ENCODE data around the gene APOH. TPM values are rescaled to one million over a fixed set of nuclear protein-coding genes. Genes with fewer than 3 reads are reported as not detected.

The APOH gene
- polyA plus RNA-seq, 1 of the 3 experiments (the other 2 are of a cell fraction) = not detected

- H3K27me3 ChIP-seq (ENCODE audit: insufficient read depth) = no peaks in the 10 kb centered on the region
- no peak overlapping the region for H3K27ac ChIP-seq (ENCODE audit: low read depth in 2 of 2, low read length in 1 of 2)
- CTCF ChIA-PET = interaction anchor here (0.6 to 1.4 kb wide), 2 partner anchors 11 to 14 kb away, joined by 4 read pairs; no protein-coding TSS in a partner anchor
Observed at GRCh38 chr17:66234611-66235010, 5.4 kb upstream of the APOH start.

More at GRCh38 chr17:66234611-66235010, 5.4 kb upstream of the APOH start:
- WGBS (ENCODE audit: low lambda C conversion rate) = 95% methylated on average over 3 of the region's 3 CpGs
- POLR2A ChIA-PET = no interaction called here
- Histone ChIP-seq H3K4me1 (ENCODE audit: control insufficient read depth in 1 of 2, insufficient read depth in 2 of 2, low read depth in 1 of 2, low read length in 1 of 2) (peaks cover 1 to 2% of the 10 kb centered on the region in 2 experiments; a peak in 1 of 4 replicates), H3K9me3 (no peaks in the 10 kb centered on the region), H2AFZ (ENCODE audit: low read depth) (no peak overlapping the region), H3K4me3 (ENCODE audit: low read depth in 2 of 2, low read length in 1 of 2) (no peak overlapping the region), H3K79me2 (ENCODE audit: insufficient read depth) (no peaks in the 10 kb centered on the region), H3F3A (replicated peaks; ENCODE audit: insufficient read depth) (peaks cover 6% of the 10 kb centered on the region), H3K9me2 (no peaks in the 10 kb centered on the region), H4K20me1 (ENCODE audit: insufficient read depth) (no peaks in the 10 kb centered on the region), H3K4me2 (no peak overlapping the region), H3K9ac (no peak overlapping the region), H3K36me3 (replicated peaks in 1 of 2; ENCODE audit: control insufficient read depth in 1 of 2, insufficient read depth in 2 of 2, low read length in 1 of 2) (no peaks in the 10 kb centered on the region)
- no peak for TF ChIP-seq NFIC (IDR thresholded peaks at IDR 0.05; ENCODE audit: borderline replicate concordance)
- no peak for TF ChIP-seq USF1 (IDR thresholded peaks at IDR 0.05; ENCODE audit: borderline replicate concordance, low read depth)
- TF ChIP-seq RCOR1 (IDR thresholded peaks at IDR 0.05; ENCODE audit: low read length) = no peak
- TF ChIP-seq EZH2phosphoT487 (IDR thresholded peaks at IDR 0.05; ENCODE audit: borderline replicate concordance, low read depth) = no peak
- no peak for TF ChIP-seq GATA2 (CRISPR knock-in tag; IDR thresholded peaks at IDR 0.05)
- TF ChIP-seq ELF1 (IDR thresholded peaks at IDR 0.05) = no peak
- TF ChIP-seq JUND (IDR thresholded peaks at IDR 0.05) = no peak
- no peak for TF ChIP-seq POLR2AphosphoS5 (IDR thresholded peaks at IDR 0.05; ENCODE audit: low read depth, low read length)
- no peak for TF ChIP-seq USF2 (IDR thresholded peaks at IDR 0.05; ENCODE audit: borderline replicate concordance, low read depth, low read length)
- TF ChIP-seq ZBTB33 (IDR thresholded peaks at IDR 0.05; ENCODE audit: borderline replicate concordance, low read depth) = no peak
- no peak for TF ChIP-seq YY1 (IDR thresholded peaks at IDR 0.05; ENCODE audit: low read depth)
- TF ChIP-seq FOXJ3 (CRISPR knock-in tag; IDR thresholded peaks at IDR 0.05) = no peak
- no peak for TF ChIP-seq MEF2A (IDR thresholded peaks at IDR 0.05; ENCODE audit: borderline replicate concordance, low read depth)
- DNase-seq = no peak

Measured in SK-N-SH (cell line).